IPS-11a (cell line): ENCODE results near the gene TMEM144.

Source experiments
- H3K4me3 ChIP-seq: one replicate; pipeline ENCODE4 v1.5.1; 2013; ENCODE audit warnings: low read depth, low read length, control low read depth

The TMEM144 gene

GRCh38 chr4:158292156-158292555 lies 81.9 kb downstream of the TMEM144 start:
- no peak overlapping the region for H3K4me3 ChIP-seq

GRCh38 chr4:158295053-158295452 lies 84.8 kb downstream of the TMEM144 start:
- H3K4me3 ChIP-seq: no peak overlapping the region

GRCh38 chr4:158297866-158298265 lies 87.6 kb downstream of the TMEM144 start:
- H3K4me3 ChIP-seq: no peak overlapping the region

- no peak overlapping the region for H3K4me3 ChIP-seq
These were observed 89.2 kb downstream of the TMEM144 start for GRCh38 chr4:158299459-158300007.

- no peak overlapping the region for H3K4me3 ChIP-seq
These were observed 89.7 kb downstream of the TMEM144 start for GRCh38 chr4:158300012-158300411.

GRCh38 chr4:158302076-158302866 lies 92.0 kb downstream of the TMEM144 start:
- no peak overlapping the region for H3K4me3 ChIP-seq

GRCh38 chr4:158304694-158305093 lies 94.4 kb downstream of the TMEM144 start:
- H3K4me3 ChIP-seq: no peak overlapping the region
